Measurements from ENCODE around the gene ZNF202.

The ZNF202 gene

GRCh38 chr11:123683428-123684170, 57.9 kb downstream of the ZNF202 start:
- DNase-seq (ENCODE audit: low spot score) = no peak

- no peak for DNase-seq (ENCODE audit: low spot score)
These were observed 58.6 kb downstream of the ZNF202 start for GRCh38 chr11:123682696-123683410.

GRCh38 chr11:123681030-123681429, 60.4 kb downstream of the ZNF202 start:
- no peak for DNase-seq (ENCODE audit: low spot score)

DNA sequence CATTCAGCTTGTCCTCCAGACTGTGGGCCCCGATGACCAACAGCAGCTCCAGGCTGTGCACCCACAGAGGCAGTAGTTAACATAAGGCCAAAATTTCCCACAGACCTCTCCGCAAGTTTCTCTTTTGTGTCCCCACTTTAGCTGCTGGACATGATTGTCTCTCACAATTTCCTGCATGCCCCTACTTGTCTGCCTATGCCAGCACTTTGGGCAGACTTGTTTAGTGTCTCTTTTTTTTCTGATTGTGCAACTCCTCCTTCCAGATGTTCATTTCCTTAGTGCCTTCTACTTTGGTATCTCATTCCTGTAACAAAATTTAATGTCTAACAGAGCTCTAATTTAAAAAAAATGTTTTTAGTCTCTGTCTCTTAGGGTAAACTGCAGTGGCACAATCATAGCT, 63.2 kb downstream of the ZNF202 start:
- no peak for DNase-seq (ENCODE audit: low spot score)

DNA sequence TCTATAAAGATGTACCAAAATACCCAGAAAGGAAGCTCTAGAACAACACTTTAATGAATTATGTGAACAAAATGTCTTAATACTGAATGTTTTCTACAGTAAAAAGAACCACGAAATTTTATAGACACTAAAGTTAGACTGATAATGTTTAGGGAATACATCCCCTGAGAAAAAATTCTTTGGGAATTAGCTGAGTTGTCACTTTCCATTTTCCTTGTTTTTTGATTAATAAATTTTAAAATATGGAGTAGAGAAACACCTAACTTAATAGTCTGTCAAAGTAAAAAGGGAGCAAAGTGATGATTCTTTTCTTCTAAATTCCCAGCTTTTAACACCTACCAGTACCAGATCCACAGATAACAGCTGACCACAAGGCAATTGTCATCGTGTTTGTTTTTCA, 64.0 kb downstream of the ZNF202 start:
- DNase-seq (ENCODE audit: low spot score) = no peak

DNA sequence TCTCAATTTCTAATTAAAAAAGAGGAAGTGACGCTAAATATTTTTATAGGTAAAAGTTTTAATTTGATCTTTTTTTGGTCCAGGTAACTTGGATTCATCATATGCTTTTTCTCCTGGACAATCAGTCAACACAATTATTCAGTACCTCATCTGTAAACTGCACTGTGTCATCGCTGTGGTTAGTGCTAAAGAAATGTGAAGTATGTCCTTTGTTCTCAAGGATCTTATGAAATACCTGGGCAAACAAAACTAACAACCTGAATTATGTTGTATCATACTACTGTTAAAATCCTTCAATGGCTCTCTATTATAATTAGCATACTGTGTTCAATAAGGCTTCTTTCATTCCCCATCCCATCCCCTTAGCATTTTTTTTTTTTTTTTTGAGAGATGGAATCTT, 67.2 kb downstream of the ZNF202 start:
- DNase-seq (ENCODE audit: low spot score) = no peak
